NCI-H345 treated with DMSO at 0.1 percent for 48 hours (cell line): ENCODE measurements around the gene C11orf21.
"Not testable (repeated sequence)": the region's sequence is repeated elsewhere in the genome, so short reads cannot be mapped to it uniquely, and the experiment has no call there.

Experiments used
- DNase-seq: peaks from one replicate; lab custom pipeline; 2025; ENCODE audit not compliant: unreplicated experiment; lab: John Stamatoyannopoulos, UW

C11orf21 gene

GRCh38 chr11:2301631-2302305 lies at the start of gene C11orf21, which contains the start of gene TSPAN32:
Gene C11orf21, minus strand, starts transcription at chr11:2301918. Its CDS starts 110 bp downstream, at chr11:2301808.
Gene TSPAN32, plus strand, starts transcription at chr11:2302013. Its CDS starts 137 bp downstream, at chr11:2302150.
- no peak for DNase-seq

- DNase-seq = no peak
These were observed 47.3 kb upstream of the C11orf21 start for GRCh38 chr11:2348986-2349385.

- DNase-seq = no peak
These were observed 45.7 kb upstream of the C11orf21 start for GRCh38 chr11:2347308-2347830.

GRCh38 chr11:2346586-2347307 lies 45.0 kb upstream of the C11orf21 start:
- no peak for DNase-seq

- DNase-seq = no peak
These were observed 44.3 kb upstream of the C11orf21 start for GRCh38 chr11:2346014-2346413.

GRCh38 chr11:2345050-2345449 lies 43.3 kb upstream of the C11orf21 start:
- no peak for DNase-seq

GRCh38 chr11:2343502-2343901 lies 41.8 kb upstream of the C11orf21 start:
- no peak for DNase-seq

GRCh38 chr11:2342981-2343380 lies 41.3 kb upstream of the C11orf21 start:
- no peak for DNase-seq

- DNase-seq = no peak
These were observed 40.8 kb upstream of the C11orf21 start for GRCh38 chr11:2342557-2342956.

GRCh38 chr11:2338760-2339159 lies 37.0 kb upstream of the C11orf21 start:
- DNase-seq = not testable (repeated sequence)

- not testable (repeated sequence) for DNase-seq
These were observed 33.6 kb upstream of the C11orf21 start for GRCh38 chr11:2335286-2335685.

- DNase-seq = not testable (repeated sequence)
These were observed 31.9 kb upstream of the C11orf21 start for GRCh38 chr11:2333486-2334205.

- DNase-seq = not testable (repeated sequence)
These were observed 30.9 kb upstream of the C11orf21 start for GRCh38 chr11:2332569-2332968.

- DNase-seq = no peak
These were observed 29.7 kb upstream of the C11orf21 start for GRCh38 chr11:2331404-2331803.

GRCh38 chr11:2330696-2331095 lies 29.0 kb upstream of the C11orf21 start:
- DNase-seq = no peak

GRCh38 chr11:2329551-2329950 lies 27.8 kb upstream of the C11orf21 start:
- no peak for DNase-seq

- DNase-seq = no peak
These were observed 27.1 kb upstream of the C11orf21 start for GRCh38 chr11:2328656-2329354.

- no peak for DNase-seq
These were observed 26.3 kb upstream of the C11orf21 start for GRCh38 chr11:2328021-2328420.

GRCh38 chr11:2327032-2327431 lies 25.3 kb upstream of the C11orf21 start:
- DNase-seq = no peak

- DNase-seq = no peak
These were observed 24.0 kb upstream of the C11orf21 start for GRCh38 chr11:2325719-2326118.

- no peak for DNase-seq
These were observed 23.4 kb upstream of the C11orf21 start for GRCh38 chr11:2325123-2325522.
